ENCODE measurements around the gene SDS. TPM values are rescaled to one million over a fixed set of nuclear protein-coding genes. Genes with fewer than 3 reads are reported as not detected.

Gene SDS
- total and polyA plus RNA-seq, 2 donors from 2014 or later: 1.0 TPM; not detected in 1

- DNase-seq (no peak), FAIRE-seq (no peak)
- Histone ChIP-seq H3K27me3 (ENCODE audit: control insufficient read depth, insufficient read depth, low read length) (no peaks in the 10 kb centered on the region), H3K27ac (ENCODE audit: low read depth in 2 of 2, low read length in 2 of 2) (no peak overlapping the region), H3K9ac (ENCODE audit: low read length in 3 of 3) (no peak overlapping the region), H3K4me3 (ENCODE audit: low read length in 3 of 3) (no peak overlapping the region), H3K36me3 (ENCODE audit: control insufficient read depth in 2 of 3, insufficient read depth in 3 of 3, low read length in 3 of 3) (peaks cover 0 to 4% (median 0%) of the 10 kb centered on the region in 3 donors), H3K9me3 (ENCODE audit: control insufficient read depth in 2 of 3, insufficient read depth in 1 of 3, low read length in 3 of 3) (no peaks in the 10 kb centered on the region), H3K4me1 (ENCODE audit: control insufficient read depth in 2 of 3, insufficient read depth in 2 of 3, low read depth in 1 of 3, low read length in 3 of 3) (no peaks in the 10 kb centered on the region)
- intact Hi-C loops (cut with DNase I): no loop called here
- TF ChIP-seq, protein P1, sequence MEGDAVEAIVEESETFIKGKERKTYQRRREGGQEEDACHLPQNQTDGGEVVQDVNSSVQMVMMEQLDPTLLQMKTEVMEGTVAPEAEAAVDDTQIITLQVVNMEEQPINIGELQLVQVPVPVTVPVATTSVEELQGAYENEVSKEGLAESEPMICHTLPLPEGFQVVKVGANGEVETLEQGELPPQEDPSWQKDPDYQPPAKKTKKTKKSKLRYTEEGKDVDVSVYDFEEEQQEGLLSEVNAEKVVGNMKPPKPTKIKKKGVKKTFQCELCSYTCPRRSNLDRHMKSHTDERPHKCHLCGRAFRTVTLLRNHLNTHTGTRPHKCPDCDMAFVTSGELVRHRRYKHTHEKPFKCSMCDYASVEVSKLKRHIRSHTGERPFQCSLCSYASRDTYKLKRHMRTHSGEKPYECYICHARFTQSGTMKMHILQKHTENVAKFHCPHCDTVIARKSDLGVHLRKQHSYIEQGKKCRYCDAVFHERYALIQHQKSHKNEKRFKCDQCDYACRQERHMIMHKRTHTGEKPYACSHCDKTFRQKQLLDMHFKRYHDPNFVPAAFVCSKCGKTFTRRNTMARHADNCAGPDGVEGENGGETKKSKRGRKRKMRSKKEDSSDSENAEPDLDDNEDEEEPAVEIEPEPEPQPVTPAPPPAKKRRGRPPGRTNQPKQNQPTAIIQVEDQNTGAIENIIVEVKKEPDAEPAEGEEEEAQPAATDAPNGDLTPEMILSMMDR (IDR thresholded peaks at IDR 0.05; ENCODE audit: borderline replicate concordance, extremely low read depth, insufficient read depth): no peak
Observed at GRCh38 chr12:113366827-113367226, 36.9 kb downstream of the SDS start.

DNA sequence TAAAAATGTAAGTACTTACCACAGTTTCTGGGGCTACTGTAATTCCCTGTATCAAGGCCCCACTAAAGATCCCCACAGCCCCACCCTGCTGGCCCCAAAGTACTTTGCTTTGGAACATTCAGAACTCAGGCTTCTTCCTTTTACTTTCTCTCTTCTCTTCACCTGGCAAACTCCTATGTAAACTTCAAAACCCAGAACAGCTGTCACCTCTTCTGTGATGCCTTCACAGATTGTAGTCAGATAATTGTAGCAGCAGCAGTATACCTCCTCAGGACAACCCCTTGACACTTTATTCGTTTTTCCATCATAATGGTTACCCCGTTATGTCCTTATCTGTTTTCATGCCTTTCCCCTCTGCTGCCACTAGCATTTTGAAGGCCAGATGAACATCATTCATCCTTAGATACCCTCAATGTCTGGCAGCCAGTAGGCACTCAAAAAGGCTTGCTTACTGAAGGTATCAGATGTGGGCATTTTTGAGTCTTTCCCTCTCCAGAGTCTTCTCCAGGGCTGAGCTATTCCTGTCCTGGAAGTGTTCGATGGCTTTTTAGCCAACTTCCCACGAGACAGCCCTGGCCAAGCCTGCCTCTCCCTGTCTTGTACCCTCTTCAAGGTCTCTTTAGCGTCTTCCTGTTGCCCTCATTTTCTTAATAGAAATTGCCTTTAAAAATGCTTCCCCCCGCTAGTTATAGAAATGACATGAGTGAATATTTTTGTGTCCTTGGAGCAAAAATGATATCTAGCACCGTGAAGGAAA, 37.9 kb downstream of the SDS start:
- no peaks in the 10 kb centered on the region for H3K27me3 ChIP-seq (ENCODE audit: control insufficient read depth, insufficient read depth, low read length)
- H3K27ac ChIP-seq (ENCODE audit: low read depth in 2 of 2, low read length in 2 of 2): no peak overlapping the region
- no peaks in the 10 kb centered on the region for H3K4me1 ChIP-seq (ENCODE audit: control insufficient read depth in 2 of 3, insufficient read depth in 2 of 3, low read depth in 1 of 3, low read length in 3 of 3)
- TF ChIP-seq, protein P1 (IDR thresholded peaks at IDR 0.05; ENCODE audit: borderline replicate concordance, extremely low read depth, insufficient read depth): no peak
- no peaks in the 10 kb centered on the region for H3K36me3 ChIP-seq (ENCODE audit: control insufficient read depth in 2 of 3, insufficient read depth in 3 of 3, low read length in 3 of 3)
- intact Hi-C loops (cut with DNase I): no loop called here
- no peaks in the 10 kb centered on the region for H3K9me3 ChIP-seq (ENCODE audit: control insufficient read depth in 2 of 3, insufficient read depth in 1 of 3, low read length in 3 of 3)
- no peak overlapping the region for H3K4me3 ChIP-seq (ENCODE audit: low read length in 3 of 3)
- no peak overlapping the region for H3K9ac ChIP-seq (ENCODE audit: low read length in 3 of 3)
- DNase-seq: no peak
- FAIRE-seq: no peak

DNA sequence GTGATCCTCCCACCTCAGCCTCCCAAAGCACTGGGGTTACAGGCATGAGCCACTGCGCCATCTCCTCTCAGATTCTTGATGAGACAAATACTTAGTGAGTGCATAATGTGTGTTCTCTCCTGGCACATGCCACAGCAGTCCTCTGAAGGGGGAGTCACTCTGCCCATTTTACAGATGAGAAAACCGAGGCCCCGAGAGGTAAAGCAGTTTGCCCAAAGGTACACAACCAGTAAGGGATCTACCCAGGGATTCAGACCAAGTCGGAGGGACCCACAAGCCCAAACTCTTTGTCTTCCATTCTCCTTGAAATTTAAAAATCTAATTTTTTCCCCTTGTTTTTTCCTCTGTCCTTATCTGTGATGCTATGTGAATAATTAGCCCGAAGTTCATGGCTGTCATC, 39.0 kb downstream of the SDS start:
- no peaks in the 10 kb centered on the region for H3K36me3 ChIP-seq (ENCODE audit: control insufficient read depth in 2 of 3, insufficient read depth in 3 of 3, low read length in 3 of 3)
- no peak for FAIRE-seq
- intact Hi-C loops (cut with DNase I): no loop called here

More for the DNA sequence above, 39.0 kb downstream of the SDS start:
- no peak for DNase-seq
- Histone ChIP-seq H3K9me3 (ENCODE audit: control insufficient read depth in 2 of 3, insufficient read depth in 1 of 3, low read length in 3 of 3) (no peaks in the 10 kb centered on the region), H3K27me3 (ENCODE audit: control insufficient read depth, insufficient read depth, low read length) (no peaks in the 10 kb centered on the region), H3K9ac (ENCODE audit: low read length in 3 of 3) (no peak overlapping the region), H3K4me3 (ENCODE audit: low read length in 3 of 3) (no peak overlapping the region), H3K4me1 (ENCODE audit: control insufficient read depth in 2 of 3, insufficient read depth in 2 of 3, low read depth in 1 of 3, low read length in 3 of 3) (no peaks in the 10 kb centered on the region), H3K27ac (ENCODE audit: low read depth in 2 of 2, low read length in 2 of 2) (no peak overlapping the region)
- TF ChIP-seq, protein P1 (IDR thresholded peaks at IDR 0.05; ENCODE audit: borderline replicate concordance, extremely low read depth, insufficient read depth): no peak

Data from kidney (tissue), 14 donors.